GDM1 (cell line): Measurements from ENCODE around the gene ID4.
"Not testable (repeated sequence)": the region's sequence is repeated elsewhere in the genome, so short reads cannot be mapped to it uniquely, and the experiment has no call there.

Experiments
- DNase-seq: peaks from one replicate; lab custom pipeline; 2025; lab: John Stamatoyannopoulos, UW

ID4 gene

GRCh38 chr6:19833947-19834346 is 3.2 kb upstream of the ID4 start:
- DNase-seq = no peak

GRCh38 chr6:19834858-19835257 is 2.3 kb upstream of the ID4 start:
- DNase-seq = no peak

GRCh38 chr6:19835605-19836004 is 1.6 kb upstream of the ID4 start:
- no peak for DNase-seq

GRCh38 chr6:19837511-19838441 is 606 bp downstream of the ID4 start:
- DNase-seq = no peak

GRCh38 chr6:19838442-19839236 is 1.5 kb downstream of the ID4 start:
- DNase-seq = no peak

- DNase-seq = no peak
Measured at GRCh38 chr6:19839237-19839546, 2.0 kb downstream of the ID4 start.

- no peak for DNase-seq
Measured at GRCh38 chr6:19839788-19840187, 2.6 kb downstream of the ID4 start.

GRCh38 chr6:19841181-19841580 is 4.0 kb downstream of the ID4 start:
- no peak for DNase-seq

GRCh38 chr6:19842030-19842615 is 5.0 kb downstream of the ID4 start:
- no peak for DNase-seq

- DNase-seq = no peak
Measured at GRCh38 chr6:19844689-19845088, 7.5 kb downstream of the ID4 start.

GRCh38 chr6:19845266-19846041 is 8.3 kb downstream of the ID4 start:
- no peak for DNase-seq

GRCh38 chr6:19848465-19849029 is 11.4 kb downstream of the ID4 start:
- no peak for DNase-seq

GRCh38 chr6:19849196-19849595 is 12.0 kb downstream of the ID4 start:
- DNase-seq = no peak

GRCh38 chr6:19849755-19850154 is 12.6 kb downstream of the ID4 start:
- no peak for DNase-seq

- no peak for DNase-seq
Measured at GRCh38 chr6:19851241-19852089, 14.3 kb downstream of the ID4 start.

GRCh38 chr6:19852090-19852457 is 14.9 kb downstream of the ID4 start:
- no peak for DNase-seq

- DNase-seq = no peak
Measured at GRCh38 chr6:19852927-19853326, 15.8 kb downstream of the ID4 start.

- DNase-seq = not testable (repeated sequence)
Measured at GRCh38 chr6:19854421-19855015, 17.3 kb downstream of the ID4 start.

- DNase-seq = no peak
Measured at GRCh38 chr6:19855536-19855935, 18.4 kb downstream of the ID4 start.

- DNase-seq = no peak
Measured at GRCh38 chr6:19857139-19857538, 20.0 kb downstream of the ID4 start.
